CD4-positive, alpha-beta T cell treated with Interleukin-2 at 100 ng/mL for 4 hours (primary cell): ENCODE data around the gene C1QC.
"Not testable (repeated sequence)": the region's sequence is repeated elsewhere in the genome, so short reads cannot be mapped to it uniquely, and the experiment has no call there.

Source experiments
- DNase-seq: peaks from one replicate; pipeline ENCODE4 v3.0.0-alpha.2; 2020; ENCODE audit warnings: low spot score

Gene C1QC

GRCh38 chr1:22651941-22652856, 8.8 kb downstream of the C1QC start:
- DNase-seq: no peak

GRCh38 chr1:22652881-22653316, 9.5 kb downstream of the C1QC start, which contains the start of gene C1QB:
Gene C1QB (plus strand): TSS chr1:22653236. CDS start chr1:22659463, 6,227 bp downstream.
- no peak for DNase-seq

DNA sequence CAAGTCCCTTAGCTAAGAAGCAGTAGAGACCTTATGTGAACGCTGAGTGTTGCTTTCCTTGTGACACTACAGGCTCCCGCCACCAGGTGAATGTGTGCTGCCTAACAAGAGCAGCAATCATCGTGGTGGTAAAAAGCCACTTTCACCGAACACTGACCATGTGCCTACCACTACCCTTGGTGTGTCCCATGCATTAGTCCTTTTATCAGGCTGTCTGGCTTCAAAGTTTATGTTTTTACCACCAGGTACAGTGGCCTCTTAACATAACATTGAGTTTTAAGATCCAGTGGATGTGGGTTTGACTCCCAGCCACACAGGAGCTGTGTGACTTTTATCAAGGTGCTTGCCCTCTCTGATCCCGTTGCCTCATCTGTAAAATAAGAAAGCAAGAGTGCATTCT, 11.3 kb downstream of the C1QC start:
- no peak for DNase-seq

- no peak for DNase-seq
These were observed 15.1 kb downstream of the C1QC start for GRCh38 chr1:22658385-22659163.

- DNase-seq: no peak
These were observed 17.3 kb downstream of the C1QC start for GRCh38 chr1:22660716-22661241.

- DNase-seq: no peak
These were observed 18.4 kb downstream of the C1QC start for GRCh38 chr1:22661880-22662279.

- DNase-seq: no peak
These were observed 18.9 kb downstream of the C1QC start for GRCh38 chr1:22662318-22662717.

DNA sequence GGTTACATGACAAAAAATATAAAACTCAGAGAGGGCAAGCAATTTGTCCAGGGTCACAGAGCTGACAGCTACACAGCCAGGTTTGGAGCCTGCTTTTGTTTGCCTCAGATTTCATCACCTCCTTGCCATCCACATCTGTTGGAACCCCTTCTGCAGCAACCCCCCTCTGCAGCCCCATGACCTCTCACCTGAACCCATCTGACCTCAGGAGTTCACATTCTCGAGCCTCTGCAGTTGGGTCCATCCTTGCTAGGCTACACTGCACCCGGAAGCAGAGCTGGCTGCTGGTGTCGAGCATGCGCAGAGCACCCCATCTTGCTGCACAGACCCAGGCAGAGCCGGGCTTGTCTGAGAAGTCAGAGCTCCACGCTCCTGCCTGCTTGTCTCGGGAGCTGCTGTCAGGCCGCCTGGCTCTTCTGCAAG, 19.6 kb downstream of the C1QC start:
- DNase-seq: no peak

DNA sequence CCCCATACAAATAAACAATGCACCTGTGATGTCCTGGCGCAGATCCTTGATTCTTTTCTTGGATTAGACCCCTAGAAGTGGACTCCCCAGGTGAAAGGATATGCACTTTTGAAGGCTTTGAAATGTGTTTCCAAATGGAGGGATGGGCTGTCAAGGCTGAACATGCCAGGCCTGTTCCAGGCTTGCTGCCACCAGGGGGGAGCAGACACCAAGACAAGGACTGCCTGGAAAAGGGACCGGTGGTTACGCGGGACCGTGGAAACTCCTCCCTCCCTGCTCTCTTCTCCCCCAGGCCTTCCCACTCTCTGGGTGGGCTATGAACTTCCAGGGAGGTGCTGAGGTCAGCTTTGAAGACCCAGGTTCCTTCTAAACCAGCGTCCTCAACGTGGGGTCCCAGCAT, 22.3 kb downstream of the C1QC start:
- DNase-seq: no peak

DNA sequence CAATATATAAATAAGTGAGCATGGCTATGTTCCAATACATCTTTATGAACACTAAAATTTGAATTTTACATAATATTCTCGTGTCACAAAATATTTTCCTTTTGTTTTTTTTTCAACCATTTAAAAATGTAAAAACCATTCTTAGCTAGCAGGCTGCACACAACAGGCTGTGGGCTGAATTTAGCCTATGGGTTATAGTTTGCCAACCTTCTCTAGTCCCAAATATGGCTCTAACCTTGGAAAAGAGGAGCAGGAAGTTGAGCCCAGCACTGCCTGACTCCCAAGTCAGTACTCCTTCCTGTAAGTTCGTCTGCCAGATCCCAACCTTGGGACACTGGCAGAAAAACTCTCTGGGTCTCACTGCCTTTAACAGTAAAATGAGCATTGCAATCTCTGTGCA, 23.0 kb downstream of the C1QC start:
- no peak for DNase-seq

DNA sequence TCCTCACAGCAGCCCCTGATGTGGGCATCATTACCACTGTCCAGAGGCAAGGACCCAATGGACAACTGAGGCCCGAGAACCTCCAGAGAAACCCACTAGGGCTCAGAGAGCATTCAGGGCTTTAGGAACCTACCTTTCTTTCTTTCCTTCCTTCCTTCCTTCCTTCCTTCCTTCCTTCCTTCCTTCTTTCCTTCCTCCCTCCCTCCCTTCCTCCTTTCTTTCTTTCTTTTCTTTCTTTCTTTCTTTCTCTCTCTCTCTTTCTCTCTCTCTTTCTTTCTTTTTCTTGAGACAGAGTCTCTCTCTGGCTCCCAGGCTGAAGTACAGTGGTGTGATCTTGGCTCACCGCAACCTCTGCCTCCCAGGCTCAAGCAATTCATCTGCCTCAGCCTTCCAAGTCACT, 25.4 kb downstream of the C1QC start:
- not testable (repeated sequence) for DNase-seq

DNA sequence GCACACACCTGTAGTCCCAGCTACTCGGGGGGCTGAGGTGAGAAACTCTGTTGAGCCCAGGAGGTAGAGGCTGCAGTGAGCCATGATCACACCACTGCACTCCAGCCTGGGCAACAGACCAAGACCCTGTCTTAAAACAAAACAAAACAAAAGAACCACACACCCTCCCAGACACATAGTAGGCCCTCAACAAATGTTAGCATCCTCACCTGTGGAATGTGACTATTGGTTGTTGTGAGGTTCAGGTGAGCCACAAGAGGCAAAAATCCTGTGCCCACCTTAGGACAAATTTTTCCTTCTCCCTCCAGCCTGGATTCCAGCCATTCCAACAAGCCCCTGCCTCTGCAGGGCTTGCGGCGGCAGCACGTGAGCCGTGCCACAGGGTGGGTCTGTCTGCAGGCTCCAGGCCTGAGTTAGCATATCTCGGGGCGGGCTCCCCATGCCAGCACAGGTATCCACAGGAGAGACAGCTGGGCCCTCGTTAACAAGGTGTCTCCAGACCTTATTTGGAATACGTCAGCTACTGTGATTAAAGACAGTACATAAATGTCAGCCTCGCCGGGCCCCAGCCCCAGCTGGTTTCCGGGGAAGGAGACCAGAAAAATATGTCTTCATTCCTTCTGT, 27.0 kb downstream of the C1QC start:
- DNase-seq: no peak

DNA sequence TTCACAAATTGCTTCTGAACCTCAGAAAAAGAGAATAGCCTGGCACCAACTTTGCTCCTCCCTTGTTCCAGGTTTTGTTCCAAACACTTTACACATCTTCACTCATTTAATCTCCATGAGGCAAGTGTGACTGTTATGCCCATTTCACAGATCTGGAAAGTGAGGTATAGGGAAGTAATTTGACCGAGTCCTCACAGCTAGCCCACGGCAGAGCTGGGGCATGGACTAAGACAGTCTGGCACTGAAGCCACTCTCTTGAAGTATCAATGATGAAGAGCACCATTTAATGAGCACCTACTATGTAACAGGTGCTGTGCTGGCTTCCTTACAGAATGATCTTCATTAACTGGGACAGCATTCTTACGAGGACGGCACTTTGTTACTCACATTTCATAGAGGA, 28.6 kb downstream of the C1QC start:
- no peak for DNase-seq

DNA sequence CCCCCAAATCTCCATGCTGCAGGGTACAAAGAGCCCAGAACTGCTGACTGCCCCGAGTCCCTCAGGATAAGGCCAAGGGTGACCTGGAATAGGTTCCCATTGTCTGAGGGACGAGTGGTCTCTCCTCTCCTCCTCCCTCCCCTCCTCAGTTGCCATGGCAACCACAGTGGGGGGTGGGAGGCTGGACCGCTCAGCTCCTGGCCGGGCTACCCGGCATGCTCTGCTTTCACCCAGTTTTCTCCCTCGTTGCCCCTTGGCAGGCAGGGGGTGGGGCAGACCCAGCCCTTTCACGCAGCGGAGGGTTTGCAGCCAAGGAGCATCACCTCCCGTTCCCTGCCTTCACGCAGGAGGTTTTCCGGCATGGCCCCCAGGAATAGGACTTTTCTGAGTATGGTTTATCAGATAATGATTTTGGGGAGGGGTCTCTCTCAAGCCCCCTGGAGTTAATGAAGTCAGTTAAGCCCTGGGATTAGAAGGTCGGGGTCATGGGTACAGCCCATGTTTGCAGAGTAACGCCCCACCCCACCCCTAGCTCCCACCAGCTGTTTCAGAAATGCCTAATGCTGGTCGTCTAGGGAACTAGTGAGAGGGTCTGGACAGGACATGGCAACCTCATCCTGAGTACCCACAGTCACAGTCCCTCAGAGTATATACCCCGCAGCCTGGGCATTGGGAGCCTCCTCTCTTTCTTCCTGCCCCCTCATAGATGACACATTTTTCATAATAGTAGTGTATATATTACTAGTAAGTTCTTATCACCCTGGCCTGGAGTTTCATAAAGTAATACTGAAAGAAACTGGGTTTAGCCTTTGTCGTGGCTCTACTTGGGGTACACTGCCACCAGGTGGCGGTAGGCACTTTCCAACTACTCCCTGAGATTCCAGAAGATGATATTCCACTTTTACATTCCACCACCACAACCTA, 30.3 kb downstream of the C1QC start:
- no peak for DNase-seq

GRCh38 chr1:22674410-22674749, 30.9 kb downstream of the C1QC start:
- DNase-seq: no peak

- not testable (repeated sequence) for DNase-seq
These were observed 32.7 kb downstream of the C1QC start for GRCh38 chr1:22676151-22676550.

DNA sequence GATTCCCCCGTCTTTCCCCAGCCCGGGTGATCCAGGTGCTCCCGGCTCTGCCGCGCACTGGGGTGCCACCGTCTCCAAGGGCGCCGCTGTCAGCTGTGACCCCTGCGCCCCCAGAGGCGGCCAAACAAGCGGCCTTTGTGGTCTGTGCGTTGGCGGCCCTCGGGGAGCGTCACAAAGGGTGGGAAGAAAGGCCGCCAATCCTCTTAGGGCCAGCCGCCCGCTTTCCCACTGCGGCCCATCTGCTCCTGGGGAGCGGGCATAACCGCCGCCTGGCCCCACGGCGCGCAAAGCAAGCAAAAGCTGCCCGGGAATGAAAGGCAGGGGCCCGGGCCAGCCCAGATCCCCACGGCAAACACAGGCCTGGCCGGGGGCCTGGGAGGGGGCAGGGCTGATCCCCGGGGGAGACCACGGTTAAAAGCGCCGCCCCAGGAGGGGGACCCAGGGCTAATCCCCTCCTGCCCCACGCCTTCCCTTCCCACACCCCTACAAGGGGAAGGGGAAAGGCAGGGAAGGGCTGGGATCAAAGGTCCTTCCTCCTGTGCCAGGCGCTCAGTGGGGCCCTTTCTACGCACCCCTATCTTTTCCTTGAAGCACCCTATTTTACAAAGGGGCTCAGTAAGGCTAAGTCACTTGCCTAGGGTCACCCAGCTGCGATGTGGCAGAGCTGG, 33.6 kb downstream of the C1QC start:
- no peak for DNase-seq

- no peak for DNase-seq
These were observed 34.8 kb downstream of the C1QC start for GRCh38 chr1:22677931-22678896.

- DNase-seq: no peak
These were observed 37.3 kb downstream of the C1QC start for GRCh38 chr1:22680726-22681125.
